ENCODE results near the gene SMYD3. TPM values are rescaled to one million over a fixed set of nuclear protein-coding genes. Genes with fewer than 3 reads are reported as not detected.
"Not testable (repeated sequence)": the region's sequence is repeated elsewhere in the genome, so short reads cannot be mapped to it uniquely, and the experiment has no call there.

The SMYD3 gene
- total RNA-seq, 1 donor from 2014 or later: 18.8 TPM

- DNase-seq (ENCODE audit: low spot score): no peak
Measured at GRCh38 chr1:245843101-245843500, 664.0 kb downstream of the SMYD3 start.

GRCh38 chr1:245842106-245842505, 665.0 kb downstream of the SMYD3 start:
- no peak for DNase-seq (ENCODE audit: low spot score)

GRCh38 chr1:245840971-245841370, 666.1 kb downstream of the SMYD3 start:
- DNase-seq (ENCODE audit: low spot score): no peak

GRCh38 chr1:245837718-245838117, 669.4 kb downstream of the SMYD3 start:
- no peak for DNase-seq (ENCODE audit: low spot score)

DNA sequence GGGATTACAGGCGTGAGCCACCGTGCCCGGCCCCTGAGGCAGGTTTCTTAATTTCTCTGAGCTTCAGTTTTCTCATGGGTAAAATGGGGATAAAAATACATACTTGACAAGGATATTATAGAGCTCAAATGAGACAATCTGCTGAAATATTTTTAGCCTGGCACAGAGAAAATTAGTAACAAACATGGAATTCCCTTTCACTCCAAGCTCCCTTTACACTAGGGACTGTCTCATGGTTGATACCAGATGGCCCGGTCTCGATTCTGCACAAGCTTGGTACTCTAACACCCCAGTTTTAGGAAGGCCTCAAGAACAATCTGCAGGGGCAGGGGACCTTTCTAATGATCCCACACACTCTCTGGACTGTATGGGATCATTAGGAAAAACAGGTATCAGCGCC, 671.7 kb downstream of the SMYD3 start:
- no peak for DNase-seq (ENCODE audit: low spot score)

DNA sequence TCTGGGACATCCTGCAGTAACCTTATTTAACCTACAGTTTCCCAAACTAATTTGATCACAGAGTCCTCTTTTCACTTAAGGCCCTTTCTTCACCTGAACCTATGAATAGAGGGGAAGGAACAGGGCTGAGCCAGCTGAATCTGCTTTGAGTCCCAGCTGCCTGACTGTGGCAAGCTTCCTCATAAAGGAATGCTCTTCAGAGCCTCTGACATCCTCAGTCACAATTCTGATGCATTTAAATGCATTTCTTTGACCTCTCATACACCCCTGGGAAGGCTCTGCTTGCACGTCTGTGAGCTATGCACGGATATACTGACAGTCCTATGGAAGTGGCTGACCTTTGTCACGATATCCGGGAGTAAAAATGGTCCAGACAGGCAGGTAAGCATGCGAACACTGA, 673.1 kb downstream of the SMYD3 start:
- no peak for DNase-seq (ENCODE audit: low spot score)

GRCh38 chr1:245832771-245833527, 674.1 kb downstream of the SMYD3 start:
- no peak for DNase-seq (ENCODE audit: low spot score)

GRCh38 chr1:245831518-245831917, 675.6 kb downstream of the SMYD3 start:
- no peak for DNase-seq (ENCODE audit: low spot score)

- DNase-seq (ENCODE audit: low spot score): no peak
Measured at GRCh38 chr1:245829826-245830225, 677.3 kb downstream of the SMYD3 start.

DNA sequence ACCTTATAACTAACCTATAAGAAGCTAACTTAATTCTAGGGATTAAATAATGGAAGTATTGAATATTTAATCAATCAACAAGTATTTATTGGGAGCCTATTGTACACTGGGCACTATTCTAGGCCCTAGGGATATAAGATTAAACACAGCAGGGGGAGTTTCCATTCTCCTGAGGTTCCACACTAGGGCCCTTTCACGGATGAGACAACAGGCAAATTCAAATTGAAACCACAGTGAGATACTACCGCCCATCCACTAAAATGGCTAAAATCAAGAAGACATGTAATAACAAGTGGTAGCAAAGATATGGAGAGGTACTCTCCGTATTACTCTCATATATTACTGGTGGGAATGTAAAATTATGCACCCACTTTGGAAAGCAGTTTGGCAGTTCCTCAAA, 677.9 kb downstream of the SMYD3 start:
- DNase-seq (ENCODE audit: low spot score): no peak

GRCh38 chr1:245827301-245827700, 679.8 kb downstream of the SMYD3 start:
- DNase-seq (ENCODE audit: low spot score): no peak

- no peak for DNase-seq (ENCODE audit: low spot score)
Measured at GRCh38 chr1:245825128-245825901, 681.8 kb downstream of the SMYD3 start.

DNA sequence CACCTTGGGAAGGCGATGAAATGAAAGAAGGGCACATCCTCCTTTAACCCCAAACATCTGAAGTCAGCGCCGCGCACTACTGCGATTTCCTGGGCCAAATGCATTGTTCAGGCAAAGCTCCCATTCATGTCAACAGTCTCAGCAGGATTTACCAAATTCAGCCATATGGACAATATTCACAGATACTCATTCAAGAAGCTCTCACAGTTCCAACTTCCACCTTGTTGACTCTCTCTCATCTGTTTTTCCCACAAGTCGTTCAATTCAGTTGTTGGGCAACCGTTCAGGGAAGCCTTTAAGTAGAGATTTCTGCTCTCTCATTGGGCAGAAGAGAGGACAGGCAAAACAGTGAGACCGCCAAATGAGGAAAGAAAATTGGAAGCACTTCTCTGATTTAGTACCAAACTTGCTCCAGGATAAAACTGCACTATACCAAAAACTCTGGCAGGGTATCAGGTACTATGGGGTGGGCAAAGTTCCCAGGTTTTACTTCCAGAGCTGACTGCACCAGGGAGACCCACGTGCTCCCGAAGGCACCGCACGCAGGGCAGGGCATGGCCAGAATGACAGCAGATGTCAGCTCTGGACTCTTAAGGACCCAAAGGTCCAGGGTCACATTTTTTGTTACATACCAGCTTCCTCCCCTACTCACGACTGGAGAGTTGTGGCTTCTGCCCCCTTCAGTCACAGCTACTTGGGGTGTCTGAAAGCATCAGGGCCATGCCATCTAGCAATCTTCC, 683.5 kb downstream of the SMYD3 start:
- no peak for DNase-seq (ENCODE audit: low spot score)

GRCh38 chr1:245822996-245823395, 684.1 kb downstream of the SMYD3 start:
- no peak for DNase-seq (ENCODE audit: low spot score)

DNA sequence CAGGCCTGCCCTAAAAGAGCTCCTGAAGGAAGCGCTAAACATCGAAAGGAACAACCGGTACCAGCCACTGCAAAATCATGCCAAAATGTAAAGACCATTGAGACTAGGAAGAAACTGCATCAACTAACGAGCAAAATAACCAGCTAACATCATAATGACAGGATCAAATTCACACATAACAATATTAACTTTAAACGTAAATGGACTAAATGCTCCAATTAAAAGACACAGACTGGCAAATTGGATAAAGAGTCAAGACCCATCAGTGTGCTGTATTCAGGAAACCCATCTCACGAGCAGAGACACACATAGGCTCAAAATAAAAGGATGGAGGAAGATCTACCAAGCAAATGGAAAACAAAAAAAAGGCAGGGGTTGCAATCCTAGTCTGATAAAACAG, 688.7 kb downstream of the SMYD3 start:
- DNase-seq (ENCODE audit: low spot score): not testable (repeated sequence)

DNA sequence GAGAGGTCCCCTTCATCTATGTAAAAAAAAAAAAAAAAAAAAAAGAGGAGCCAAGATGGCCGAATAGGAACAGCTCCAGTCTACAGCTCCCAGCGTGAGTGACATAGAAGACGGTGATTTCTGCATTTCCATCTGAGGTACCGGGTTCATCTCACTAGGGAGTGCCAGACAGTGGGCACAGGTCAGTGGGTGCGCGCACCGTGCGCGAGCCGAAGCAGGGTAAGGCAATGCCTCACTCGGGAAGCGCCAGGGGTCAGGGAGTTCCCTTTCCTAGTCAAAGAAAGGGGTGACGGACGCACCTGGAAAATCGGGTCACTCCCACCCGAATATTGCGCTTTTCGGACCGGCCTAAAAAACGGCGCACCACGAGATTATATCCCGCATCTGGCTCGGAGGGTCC, 690.6 kb downstream of the SMYD3 start:
- not testable (repeated sequence) for DNase-seq (ENCODE audit: low spot score)

DNA sequence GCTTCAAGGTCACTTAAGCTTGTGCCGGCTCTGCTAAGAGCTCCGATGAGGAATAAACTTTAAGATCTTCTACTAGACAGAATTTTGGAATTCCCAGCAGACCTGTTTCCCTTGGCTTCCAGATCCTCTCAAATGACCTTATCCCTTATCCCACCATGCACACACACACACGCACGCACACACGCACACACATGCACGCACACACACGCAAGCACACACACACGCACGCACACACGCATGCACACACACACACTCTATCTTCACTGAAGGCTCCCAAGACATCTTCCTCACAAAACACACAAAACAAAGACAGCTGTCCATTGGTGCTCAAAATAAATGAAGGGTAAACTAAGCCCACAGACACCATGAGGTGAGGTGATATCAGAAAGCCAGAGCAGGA, 692.4 kb downstream of the SMYD3 start:
- no peak for DNase-seq (ENCODE audit: low spot score)

DNA sequence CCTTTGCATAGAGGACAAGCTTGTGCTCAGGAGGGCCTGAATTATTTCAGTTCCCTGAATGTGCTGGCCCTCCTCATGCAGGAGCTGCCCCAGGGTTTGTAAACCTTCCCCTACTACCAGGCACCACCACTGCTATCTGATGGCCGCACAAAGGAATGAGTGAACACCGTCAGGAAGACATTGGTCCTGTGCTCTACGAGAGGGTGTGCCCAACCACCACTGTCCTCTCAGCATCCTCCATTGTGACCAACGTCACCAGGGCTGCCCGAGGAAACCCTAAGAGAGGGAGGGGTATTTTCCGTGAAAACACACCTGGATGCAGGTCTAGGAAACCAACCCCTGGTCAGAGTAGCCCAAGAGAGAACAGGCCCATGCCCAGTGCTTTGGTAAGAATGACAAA, 694.8 kb downstream of the SMYD3 start:
- no peak for DNase-seq (ENCODE audit: low spot score)

GRCh38 chr1:245810789-245811337, 696.2 kb downstream of the SMYD3 start:
- DNase-seq (ENCODE audit: low spot score): no peak

DNA sequence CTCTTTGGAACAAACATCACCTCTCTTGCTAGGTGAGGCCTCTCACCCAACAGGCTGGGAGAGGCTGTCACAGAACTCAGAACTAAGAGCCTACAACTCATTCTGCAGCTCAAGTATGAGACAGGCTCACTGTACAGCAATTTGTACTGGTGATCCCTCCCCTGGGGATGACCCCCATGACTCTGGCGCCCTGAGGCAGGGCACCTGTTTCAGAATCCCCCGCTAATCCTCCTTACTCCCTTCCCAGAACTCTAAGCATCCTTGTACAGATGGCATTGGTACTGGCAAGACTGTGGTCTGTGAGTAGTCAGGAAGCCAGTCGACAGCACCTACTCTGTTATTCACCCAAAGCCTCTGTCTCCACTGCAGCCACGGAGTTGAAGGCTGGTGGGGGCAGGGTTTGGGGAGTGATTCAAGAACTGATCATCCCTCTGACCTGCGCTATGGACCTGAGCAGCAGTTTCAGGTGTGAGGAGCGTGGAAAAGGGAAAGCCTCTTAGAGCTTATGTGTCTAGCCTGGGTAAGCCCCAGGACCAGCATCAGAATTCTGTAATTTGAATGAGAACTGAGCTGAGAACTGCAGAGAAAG, 696.8 kb downstream of the SMYD3 start:
- DNase-seq (ENCODE audit: low spot score): no peak

DNA sequence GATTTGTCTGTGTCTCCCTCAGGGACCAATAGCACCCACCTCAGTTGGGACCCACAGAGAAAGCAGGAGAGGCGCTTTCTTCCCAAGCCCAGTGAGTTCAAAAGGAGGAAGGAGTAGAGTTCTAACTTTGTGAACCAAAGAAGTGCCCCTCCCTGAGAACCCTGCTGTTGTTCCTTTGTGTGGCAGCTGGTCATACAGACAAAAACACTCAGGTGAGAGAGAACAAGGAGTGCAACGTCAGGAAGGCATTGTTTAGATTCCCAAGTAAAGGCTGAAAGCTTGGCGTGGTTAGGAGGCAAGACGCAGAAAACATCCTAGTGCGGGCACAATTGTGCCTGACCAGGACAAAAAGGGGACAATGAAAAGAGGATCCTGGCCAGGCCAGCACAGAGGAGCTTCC, 697.7 kb downstream of the SMYD3 start:
- DNase-seq (ENCODE audit: low spot score): no peak

Measured in mucosa of gallbladder (tissue), 1 donor.